ENCODE data around the gene PNKD. TPM values are rescaled to one million over a fixed set of nuclear protein-coding genes. Genes with fewer than 3 reads are reported as not detected.

PNKD gene
- total and polyA plus RNA-seq, 2 of the 8 experiments (the other 6 are each of a cell fraction or from before 2014, with no cell fraction given): 43.9 to 65.4 TPM

DNA sequence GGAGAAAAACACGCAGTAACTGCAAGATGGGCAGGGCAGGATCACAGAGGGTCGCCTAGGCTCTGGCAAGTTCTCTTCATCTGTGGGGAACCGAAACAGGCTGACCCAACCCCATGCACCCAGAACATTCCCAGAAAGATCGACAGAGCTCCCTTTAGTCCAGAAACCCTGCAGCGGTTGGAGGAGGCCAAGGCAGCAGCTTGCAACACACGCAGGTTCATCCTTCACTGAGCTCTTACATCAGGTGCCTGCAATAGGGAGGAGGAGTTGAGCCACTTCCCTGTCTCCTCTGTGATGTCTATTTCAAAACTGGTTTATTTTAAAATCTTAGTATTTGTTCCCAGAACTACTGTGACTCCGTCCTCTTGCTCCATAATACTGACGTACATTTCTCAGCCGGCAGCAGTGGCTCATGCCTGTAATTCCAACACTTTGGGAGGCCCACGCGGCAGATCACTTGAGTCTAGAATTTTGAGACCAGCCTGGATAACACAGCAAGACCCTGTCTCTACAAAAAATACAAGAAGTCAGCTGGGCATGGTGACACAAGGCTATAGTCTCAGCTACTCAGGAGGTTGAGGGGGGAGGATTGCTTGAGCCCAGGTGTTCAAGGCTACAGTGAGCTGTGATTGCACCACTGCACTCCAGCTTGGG lies 100.2 kb downstream of the PNKD start (continued):
- no peak for TF ChIP-seq CHD7 (IDR thresholded peaks at IDR 0.05; ENCODE audit: insufficient replicate concordance, low read length)
- no peak for TF ChIP-seq PHF8 (conservative IDR thresholded peaks at IDR 0.05; ENCODE audit: low read depth, low read length)
- TF ChIP-seq NRF1 (IDR thresholded peaks at IDR 0.05; ENCODE audit: low read depth, low read length): no peak
- TF ChIP-seq NANOG (IDR thresholded peaks at IDR 0.05; ENCODE audit: insufficient read depth, low read depth, low read length, poor library complexity, severe bottlenecking): no peak
- no peak for TF ChIP-seq RXRA (IDR thresholded peaks at IDR 0.05; ENCODE audit: insufficient read depth, low read depth, low read length)
- TF ChIP-seq, protein P1, sequence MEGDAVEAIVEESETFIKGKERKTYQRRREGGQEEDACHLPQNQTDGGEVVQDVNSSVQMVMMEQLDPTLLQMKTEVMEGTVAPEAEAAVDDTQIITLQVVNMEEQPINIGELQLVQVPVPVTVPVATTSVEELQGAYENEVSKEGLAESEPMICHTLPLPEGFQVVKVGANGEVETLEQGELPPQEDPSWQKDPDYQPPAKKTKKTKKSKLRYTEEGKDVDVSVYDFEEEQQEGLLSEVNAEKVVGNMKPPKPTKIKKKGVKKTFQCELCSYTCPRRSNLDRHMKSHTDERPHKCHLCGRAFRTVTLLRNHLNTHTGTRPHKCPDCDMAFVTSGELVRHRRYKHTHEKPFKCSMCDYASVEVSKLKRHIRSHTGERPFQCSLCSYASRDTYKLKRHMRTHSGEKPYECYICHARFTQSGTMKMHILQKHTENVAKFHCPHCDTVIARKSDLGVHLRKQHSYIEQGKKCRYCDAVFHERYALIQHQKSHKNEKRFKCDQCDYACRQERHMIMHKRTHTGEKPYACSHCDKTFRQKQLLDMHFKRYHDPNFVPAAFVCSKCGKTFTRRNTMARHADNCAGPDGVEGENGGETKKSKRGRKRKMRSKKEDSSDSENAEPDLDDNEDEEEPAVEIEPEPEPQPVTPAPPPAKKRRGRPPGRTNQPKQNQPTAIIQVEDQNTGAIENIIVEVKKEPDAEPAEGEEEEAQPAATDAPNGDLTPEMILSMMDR (IDR thresholded peaks at IDR 0.05; ENCODE audit: control extremely low read depth in 1 of 3, insufficient read depth in 1 of 3, low read depth in 1 of 3, low read length in 3 of 3): no peak
- no peak for TF ChIP-seq MAX (IDR thresholded peaks at IDR 0.05)
